ENCODE results near the gene UTP20.

UTP20 gene

DNA sequence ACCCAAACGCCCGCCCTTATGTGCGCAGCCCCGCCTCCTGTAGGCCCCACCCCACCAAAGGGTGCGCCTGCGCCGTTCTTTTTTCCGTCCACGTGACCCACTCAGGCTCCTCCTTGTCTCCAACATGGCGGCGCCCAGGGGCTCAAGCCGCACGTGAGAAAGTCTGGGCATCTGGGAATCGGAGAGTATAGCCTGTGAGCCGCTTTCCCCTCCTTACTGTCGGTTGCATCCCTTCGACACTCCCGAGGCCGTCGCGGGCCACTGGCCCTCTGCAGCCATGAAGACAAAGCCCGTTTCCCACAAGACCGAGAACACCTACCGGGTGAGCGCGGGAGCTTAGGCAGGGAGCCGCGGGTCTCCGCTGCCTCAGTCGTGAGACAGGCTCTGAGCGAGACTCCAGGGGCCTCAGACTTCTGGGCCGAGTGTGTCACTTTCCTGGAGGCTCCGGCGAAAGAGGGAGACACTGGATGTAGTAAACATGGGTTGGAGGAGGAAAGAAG lies at the start of gene UTP20:
TSS of gene UTP20 (plus strand) at position 100 of the 500 bp plus-strand sequence. CDS start at position 278, 178 bp downstream.
- peak; percentile 76 to 85 for DNase-seq

DNA sequence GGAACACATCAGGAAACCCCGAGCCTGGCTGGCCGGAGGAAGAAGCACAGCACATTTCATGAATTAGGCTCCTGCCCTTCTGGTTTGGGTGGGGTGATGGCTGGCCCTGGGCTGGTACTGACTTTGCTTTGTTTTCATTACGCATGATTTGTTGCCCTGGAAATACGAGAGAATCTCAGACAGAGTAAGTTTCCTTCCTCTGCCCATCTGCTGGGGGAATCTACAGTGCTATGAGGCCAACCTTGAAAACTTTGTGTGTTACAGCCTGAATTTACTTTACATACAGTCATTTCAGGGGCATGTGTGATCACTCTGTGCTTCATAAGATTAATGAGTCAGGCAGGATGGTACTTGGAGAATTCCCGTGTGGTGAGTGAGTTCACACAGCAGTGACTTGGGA lies 49.4 kb upstream of the UTP20 start:
- DNase-seq, result no peak

DNA sequence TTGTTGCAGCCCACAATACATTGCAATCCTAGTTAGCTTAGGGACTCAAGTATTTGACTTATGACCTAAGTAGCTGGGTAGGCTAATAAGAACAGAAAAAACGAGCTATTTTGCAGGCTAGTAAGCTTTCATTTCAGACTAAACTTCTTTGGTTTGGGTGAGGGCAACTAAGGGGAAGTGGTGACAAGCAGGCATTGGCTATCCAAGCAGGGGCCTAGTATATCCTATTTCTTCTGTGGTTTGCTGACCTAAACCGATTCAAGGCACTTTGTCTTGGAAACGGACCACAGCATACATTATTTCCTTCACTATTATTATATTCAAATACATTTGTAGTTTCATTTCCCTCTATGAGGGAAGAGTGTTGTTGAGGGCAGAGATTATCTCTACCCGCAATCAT lies 48.3 kb upstream of the UTP20 start:
- DNase-seq, result no peak

DNA sequence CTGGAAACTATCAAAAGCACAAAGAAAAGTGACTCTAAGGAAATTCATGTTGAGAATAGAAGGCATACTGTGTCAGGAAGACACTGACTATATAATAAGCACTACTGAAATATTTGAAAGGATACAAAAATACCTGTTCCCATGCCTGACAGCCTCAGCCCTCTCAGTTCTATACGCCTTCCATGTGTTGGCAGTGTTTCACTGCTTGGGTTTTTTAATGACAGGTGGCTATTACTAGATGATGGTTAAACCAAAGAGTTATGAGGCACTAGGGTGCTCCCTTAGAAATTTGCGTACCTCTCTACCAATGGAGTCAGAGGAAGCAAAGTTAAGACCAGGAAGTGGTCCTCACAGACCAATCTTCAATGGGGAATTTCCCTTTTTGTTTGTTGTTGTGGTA lies 44.2 kb upstream of the UTP20 start:
- DNase-seq, result no peak

DNA sequence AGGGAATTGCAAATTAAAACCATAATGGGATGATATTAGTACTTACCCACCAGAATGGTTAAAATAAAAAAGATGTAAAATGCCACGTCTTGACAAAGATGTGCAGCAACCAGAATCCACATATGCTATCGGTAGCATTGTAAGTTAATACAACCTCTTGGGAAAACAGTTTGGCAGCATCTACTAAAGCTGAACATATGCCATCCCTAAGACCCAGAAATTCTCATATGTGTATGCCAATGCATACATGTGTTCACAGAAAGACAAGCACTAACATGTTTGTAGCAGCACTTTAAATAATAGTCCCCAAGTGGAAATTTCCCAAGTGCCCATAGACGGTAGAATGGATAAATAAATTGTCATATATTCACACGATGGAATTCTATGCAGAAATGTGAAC lies 41.6 kb upstream of the UTP20 start:
- no peak for DNase-seq

DNA sequence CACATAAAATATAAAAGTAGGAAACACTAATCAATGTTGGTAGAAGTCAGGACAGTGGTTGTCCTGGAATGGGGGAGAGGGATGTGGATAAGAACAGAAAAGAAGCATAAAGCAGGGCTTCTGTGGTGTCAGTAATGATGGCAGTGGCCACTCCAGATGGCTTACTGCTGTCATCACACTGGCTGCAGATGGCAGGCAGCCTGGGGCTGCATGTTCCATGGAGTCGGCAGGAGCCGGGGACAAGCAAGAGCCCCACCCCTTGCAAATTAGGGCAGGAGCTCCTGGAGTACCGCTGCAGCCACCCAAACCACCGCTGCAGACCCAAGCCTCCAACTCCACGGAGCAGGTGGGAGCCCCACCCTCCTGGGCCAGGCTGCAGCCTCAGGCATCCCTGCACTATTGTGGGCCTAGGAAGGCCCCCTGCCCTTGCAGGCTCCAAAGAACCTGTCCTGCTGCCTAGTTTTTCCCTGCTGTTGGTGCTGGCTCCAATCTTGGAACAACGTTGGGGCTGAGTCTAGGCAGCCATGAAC lies 41.0 kb upstream of the UTP20 start:
- no peak for DNase-seq

DNA sequence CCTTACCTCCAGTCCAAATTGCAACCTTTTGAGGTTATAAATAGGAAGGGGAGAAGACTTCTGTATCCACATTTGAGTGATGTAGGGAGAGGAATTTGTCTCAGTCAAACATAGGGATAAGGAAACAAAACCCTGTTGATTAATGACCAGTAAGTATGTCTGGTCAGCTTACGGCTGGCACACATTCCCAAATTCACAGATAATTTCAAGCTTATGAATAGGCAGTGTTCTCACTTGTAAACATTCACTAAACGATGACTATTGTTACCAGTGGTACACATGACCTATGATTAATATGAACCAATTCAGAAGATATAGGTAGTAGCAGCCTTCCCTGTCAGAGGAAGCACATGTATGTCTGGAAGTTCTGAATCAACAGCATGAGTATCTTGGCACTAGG lies 36.8 kb upstream of the UTP20 start:
- no peak for DNase-seq

DNA sequence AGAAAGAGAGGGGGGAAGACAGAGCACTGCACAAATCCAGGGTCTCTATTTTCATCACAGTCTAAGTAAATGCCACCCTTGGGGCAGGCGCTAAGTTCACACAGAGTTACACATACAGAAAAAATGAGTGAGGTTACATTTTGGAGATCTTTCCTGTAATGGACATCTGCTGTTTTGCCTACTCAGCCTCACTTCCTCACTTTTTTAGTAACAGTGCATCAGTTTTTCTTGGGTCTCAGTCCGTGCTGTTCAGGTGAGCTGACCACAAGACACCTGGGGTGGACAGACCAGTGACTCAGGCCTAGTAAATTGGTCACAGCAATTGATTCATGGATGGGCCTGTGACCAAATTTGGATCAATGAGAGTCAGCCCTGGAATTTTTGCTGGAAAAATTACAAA lies 36.3 kb upstream of the UTP20 start:
- DNase-seq, result no peak

DNA sequence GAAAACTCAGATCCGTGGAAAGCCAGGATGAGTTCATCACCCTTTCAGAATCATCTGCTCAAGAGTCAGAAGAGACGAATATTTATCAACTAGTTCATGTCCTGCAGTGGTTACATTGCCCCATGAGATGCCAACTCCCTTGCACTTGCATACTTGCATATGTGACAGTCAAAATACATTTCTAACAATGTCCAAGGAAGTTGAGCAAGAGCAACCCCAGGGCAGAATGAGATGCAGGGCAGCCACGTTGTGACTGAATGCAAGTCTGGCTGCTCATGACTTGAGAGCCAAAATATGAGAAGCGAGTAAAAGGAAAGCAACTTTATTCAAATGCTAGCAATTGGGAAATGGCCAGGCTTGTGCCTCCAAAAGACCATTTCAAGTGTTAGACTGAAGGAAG lies 23.6 kb upstream of the UTP20 start:
- DNase-seq, result no peak

DNA sequence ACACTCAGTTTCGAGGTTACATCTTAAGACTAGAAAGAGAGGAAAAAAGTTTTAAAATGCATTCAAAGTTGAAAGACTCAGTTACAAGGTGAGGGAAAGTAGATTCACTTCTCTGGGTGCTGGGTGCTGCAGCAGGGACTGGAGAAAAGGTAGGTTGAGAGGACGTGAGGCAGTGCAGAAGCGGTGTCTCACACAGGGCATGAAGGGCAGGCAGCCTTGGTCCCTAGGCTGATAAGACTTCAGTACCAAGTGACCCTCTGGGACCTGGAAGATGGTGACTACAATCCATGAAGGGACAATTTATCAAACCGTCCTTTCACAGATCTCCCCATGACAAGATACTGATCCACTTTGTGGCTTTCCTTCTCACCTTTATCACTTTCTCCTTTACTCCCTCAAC lies 22.5 kb upstream of the UTP20 start:
- no peak for DNase-seq

DNA sequence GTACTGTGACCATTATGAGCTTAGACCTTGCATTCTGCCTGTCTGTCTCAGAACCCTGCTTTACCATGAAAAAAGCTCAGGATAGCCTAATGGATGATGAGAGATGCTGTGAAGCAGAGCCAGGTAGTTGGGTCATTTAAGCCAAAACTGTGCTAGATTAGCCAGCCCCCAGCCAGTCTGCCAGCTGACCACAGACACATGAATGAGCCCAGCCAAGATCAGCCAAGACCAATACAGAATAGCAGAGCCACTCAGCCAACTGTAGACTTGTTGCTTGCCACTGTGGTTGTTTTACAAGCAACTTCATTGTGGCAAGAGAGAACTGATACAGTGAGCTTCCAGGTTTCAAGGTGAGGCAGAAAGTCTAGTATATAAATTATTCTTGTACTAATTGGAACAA lies 12.8 kb upstream of the UTP20 start:
- no peak for DNase-seq

DNA sequence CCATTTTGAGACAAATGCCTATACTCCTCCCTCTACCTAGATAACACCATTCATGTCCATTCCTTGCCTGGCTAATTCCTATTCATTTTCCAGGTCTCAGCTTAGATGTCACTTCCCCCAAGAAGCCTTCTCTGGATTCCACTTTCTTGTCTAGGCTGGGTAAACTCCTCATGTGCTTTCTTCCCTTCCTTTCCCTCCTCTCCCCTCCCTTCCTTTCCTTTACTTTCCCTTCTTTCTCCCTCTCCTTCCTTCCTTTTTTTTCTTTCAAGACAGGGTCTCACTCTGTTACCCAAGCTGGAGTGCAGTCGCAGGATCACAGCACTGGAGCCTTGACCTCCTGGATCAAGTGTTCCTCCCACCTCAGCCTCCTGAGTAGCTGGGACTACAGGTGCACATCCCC lies 3.5 kb upstream of the UTP20 start:
- no peak for DNase-seq

DNA sequence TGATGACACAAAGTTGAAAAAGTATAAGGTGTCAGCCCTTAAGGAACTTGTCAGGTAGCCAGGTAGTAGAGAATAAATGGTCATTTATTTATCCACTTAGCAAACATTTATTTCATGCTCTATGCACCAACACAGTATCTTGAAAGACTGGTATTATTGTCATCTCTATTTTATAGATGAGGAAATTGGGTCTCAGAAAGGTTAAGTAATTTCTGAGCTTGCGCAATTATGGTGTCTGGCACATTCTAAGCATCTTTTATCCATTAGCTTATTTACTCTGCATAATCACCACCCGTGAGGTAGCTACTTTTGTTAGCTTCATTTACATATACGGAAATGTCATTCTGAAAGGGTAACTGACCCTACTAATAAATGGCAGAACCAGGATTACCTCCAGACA lies 2.5 kb upstream of the UTP20 start:
- no peak for DNase-seq

DNA sequence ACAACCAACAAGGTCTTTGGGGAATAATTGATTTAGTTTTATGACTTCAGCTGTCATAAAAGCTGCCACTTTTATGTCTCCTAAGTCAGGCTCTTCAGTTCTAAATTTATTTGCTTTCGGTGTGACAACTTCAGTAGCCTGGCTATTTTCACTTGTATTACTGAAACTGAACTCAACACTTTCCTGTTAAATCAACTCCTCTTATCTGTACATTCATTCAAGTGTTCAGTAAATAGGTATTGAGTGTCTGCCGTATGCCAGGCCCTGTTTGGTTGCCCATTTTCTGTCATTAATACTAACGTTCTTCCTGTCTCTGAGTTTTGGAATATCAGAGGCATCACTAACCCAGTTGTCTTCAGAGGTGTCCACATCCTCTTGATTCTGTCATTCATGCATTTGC lies 7.5 kb downstream of the UTP20 start:
- no peak for DNase-seq

DNA sequence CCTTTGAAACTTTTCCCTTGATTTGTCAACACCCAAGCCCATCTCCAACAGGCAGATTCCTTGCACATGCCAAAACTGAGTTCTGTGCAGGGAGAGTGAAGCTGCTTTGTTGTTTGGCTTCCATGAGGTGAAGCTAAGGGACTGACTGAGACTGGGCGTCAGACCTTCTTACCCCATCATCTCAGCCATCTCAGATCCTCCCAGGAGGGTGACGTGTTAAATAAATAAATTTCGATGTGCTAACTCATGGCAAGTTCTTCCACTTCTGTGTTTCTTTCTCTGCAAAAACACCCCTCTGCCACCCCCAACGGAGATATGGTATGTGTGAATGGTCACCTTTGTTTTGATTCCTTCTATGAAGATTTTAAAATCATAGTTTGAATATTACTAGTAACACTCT lies 17.8 kb downstream of the UTP20 start:
- no peak for DNase-seq

DNA sequence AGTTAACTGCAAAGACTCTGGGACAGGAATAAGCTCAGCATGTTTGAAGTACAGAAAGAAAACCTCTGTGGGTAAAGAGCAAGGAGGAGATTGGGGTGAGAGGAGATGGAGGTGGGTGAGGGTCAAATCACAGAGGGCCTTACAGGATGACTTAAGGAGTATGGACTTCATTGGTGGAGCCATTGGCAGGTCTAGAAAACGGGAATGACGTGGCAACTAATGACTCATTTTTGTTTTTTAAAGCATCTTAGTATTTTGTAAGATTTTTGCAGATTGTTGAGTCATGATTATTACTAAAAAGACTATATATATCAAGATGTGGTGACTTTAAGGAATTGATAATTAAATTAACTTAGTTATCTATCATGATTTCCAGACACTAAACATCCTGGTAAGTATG lies 18.5 kb downstream of the UTP20 start:
- DNase-seq, result no peak

DNA sequence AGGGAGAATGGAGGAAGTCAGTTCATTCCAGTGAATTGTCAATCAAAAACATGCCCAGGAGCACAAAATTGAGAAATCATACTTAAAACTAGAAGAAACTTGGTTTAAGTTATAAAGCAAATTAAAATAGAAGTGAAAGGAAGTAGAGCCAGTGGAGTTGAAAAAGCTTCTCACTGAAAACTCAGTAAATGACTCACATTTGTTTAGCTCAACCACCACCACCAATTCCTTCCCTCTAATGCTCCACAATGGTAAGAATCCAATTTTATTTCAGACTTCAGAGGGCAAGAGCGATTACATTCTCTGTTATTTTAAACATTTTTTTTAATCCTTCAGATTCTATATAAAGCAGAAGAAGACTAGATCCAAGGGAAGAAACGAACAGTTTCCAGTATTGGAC lies 19.4 kb downstream of the UTP20 start:
- DNase-seq, result no peak

DNA sequence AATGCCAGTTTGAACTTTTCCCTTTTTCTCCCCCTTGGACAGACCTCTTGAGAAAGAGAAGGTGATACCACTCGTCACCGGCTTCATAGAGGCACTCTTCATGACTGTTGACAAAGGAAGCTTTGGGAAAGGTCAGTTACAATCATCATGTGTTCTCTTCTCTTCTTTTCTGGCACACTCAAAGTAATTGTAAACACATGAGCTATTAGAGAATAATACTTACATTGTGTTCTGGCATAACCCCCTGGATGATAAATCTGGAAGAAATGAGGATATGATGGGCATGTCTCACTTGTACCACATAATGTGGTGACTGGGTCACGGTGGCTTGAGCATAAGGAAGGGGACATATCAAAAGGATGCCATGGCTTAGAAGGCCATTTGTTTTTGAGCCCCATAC lies 20.0 kb downstream of the UTP20 start:
- DNase-seq, result no peak

DNA sequence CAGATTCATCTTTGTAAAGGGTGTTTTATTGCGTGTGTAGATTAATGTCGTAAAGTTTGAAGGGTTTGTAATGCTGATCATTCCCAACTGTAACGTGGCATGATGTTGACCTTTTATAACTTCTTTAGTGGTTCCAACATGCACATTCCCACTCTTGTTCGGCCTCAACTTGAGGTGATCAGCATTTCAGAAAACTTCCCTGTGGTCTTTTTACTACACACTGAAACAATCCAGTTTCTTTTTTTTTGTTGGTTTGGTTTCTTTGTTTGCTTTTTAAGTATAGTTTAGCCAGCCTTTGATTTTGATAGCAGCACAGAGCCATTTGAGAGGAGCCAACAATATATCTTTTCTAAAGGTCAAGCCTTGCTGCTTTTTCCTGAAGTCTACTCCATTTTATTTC lies 22.8 kb downstream of the UTP20 start:
- DNase-seq, result no peak

DNA sequence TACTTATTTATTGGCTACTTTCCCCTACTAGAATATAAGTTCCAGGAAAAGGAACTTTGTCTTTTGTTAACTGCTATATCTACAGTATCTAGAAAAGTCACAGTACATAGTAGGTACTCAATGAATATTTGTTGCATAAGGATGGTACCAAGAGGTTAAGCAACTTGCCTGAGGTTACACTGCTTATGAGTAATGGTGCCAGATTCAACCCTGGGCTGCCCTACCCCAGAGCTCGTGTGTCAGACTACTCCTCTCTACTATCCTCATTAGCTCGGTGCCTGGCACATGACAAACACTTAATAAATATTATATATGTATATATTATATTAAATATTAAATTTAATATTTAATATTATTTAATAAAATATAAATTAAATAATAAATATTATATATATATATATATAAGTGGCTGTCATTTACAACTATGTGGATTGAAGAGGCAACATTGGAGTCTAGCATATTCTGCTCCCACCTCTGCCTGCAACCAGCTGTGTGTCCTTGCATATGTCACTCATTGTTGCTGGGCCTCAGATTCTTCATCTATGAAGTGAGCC lies 25.4 kb downstream of the UTP20 start:
- DNase-seq, result no peak

DNA sequence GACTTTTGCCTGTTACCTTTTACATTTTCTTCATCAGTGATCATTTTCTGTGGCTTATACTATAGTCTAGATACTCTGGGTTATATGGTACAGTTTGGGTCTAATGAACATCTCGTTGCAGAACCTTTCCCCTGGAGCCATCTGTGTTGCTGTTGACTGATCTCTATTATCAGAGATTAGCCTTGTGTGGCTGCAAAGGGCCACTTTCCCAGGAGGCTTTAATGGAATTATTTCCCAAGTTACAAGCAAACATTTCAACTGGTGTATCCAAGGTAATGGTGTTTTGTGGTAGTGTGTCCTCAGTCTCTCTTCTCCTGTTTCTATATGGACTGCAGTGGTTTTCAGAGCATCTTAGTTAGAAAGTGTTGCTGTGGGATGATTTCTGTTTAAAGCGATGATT lies 25.9 kb downstream of the UTP20 start:
- no peak for DNase-seq

DNA sequence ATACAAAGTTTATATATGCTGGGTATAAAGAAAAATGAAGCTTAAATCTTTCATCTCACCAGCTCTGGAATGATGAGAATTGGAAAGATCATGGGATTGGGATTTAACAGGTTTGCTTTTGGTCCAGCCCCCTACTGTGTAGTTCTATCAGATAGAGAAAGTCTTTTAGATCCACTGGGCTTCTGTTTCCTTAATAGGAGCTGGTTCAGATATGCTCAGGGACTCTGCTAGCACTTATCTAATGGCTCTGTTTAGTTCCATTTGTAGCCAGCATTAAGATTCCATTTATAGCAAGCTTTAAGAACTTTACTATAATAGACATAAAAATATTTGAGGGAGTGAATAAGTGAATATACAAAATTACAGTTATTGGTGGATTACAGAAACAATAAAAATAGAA lies 42.6 kb downstream of the UTP20 start:
- no peak for DNase-seq

DNA sequence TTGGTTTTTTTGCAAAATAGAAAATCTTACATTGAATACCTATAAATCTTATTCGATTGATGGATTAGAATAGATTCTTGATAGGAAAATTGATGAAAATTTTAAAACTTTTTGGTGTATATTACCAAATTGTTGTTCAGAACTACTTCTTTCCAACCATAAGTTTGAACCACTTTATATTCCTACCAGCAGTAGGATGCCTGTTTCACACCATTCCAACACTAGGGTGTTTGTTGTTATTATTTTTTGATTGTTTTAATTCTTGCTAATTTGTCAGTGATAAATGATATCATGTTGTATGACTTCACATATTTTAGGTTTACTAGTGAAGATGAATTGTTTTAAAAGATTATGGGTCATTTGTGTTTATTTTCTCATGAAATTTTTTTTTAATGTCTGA lies 43.4 kb downstream of the UTP20 start:
- DNase-seq, result no peak

DNA sequence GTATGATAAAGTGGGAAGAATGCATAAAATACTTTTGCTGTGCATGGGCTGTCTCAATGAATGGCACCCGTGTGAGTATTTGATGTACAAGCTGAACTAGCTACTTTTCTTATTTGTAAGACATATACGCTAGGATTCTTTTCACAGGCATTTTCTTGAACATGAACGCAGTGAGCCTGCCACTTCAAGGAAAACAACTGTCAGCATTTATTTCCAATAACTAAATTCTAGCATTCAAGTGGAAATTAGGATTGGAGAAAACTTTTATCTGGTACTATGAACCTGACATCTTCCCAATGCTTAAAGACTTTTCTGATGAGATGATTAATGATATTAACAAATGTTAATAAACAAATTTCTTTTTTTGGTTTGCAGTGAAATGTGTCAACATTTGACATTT lies 45.7 kb downstream of the UTP20 start:
- no peak for DNase-seq

DNA sequence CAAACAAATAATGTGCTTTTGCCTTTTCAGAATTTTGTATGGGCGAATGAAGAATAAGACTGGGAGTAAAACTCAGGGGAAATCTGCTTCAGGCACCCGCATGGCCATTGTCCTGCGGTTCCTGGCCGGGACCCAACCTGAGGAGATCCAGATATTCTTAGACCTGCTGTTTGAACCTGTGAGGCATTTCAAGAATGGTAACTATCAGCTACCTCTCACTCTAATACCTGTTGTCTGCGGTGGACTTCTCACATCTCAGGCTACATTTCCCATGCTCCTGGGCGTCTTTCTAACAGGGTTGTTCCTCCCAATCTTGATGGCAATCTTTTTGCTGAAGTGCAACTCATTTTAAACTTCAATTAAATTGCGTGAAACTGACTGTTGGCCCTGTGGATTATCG lies 47.1 kb downstream of the UTP20 start:
- no peak for DNase-seq

DNA sequence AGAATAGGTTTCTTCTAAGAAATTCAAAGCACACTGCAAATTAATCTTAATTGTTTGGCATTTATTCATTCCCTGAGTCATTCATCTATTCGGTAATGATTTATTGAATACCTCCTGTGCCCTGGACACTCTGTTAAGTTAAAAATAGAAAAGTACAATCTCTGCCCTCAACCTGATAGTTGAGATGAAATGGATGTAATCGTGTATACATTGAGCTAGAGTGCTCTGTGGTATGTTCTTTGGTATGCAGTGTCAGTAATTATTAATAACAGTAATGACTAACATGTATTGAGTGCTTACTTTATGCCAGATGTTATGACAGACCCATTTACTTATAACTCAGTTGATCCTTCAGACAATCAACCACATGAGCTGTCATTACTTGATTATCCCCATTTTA lies 47.6 kb downstream of the UTP20 start:
- DNase-seq, result no peak
